ENCODE results near the gene CREB5.
"Not testable (repeated sequence)": the region's sequence is repeated elsewhere in the genome, so short reads cannot be mapped to it uniquely, and the experiment has no call there.

The CREB5 gene

DNA sequence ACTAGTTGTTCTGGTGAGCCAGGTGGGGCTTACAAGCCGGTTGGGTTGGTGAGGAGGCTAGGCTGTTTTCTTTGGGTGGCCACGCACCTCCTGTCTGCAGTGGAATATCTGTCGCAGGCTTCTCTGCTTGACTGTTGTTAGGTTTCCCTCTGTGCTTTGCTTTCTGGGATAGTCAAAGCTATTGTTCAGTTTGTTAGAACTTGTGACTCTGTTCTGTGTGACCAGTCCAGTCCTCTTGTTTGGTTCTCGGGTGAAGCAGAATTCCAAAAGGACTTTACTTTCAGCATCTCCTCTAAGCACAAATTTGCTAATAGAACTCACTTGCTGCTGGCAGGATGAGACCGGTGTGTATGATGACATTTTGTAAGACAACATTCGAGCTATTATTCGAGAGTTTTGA lies 105.3 kb downstream of the CREB5 start:
- DNase-seq = no peak

GRCh38 chr7:28520074-28521015 lies 108.0 kb downstream of the CREB5 start:
- no peak for DNase-seq

GRCh38 chr7:28524978-28525377 lies 112.7 kb downstream of the CREB5 start:
- DNase-seq = no peak

- no peak for DNase-seq
Measured at GRCh38 chr7:28528899-28529298, 116.6 kb downstream of the CREB5 start.

GRCh38 chr7:28529755-28530154 lies 117.4 kb downstream of the CREB5 start:
- no peak for DNase-seq

- no peak for DNase-seq
Measured at GRCh38 chr7:28530175-28530802, 118.0 kb downstream of the CREB5 start.

DNA sequence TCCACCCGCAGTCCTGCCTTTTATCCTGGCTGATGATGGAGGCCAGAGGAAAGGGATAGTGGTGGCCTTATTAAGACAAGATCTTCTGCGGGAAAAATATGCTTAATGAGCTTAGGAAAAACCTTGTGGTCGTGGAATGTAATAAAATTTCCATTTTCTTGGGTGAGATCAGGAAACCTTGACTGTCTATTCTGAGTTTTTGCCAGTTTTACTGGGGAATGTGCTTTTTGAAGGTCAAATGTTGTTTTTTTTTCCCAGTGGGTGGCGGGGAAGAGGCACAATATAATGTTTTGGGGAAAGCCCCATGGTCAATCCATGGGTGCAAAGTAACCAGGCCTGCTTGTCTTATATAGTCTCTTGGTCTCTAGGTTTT lies 118.5 kb downstream of the CREB5 start:
- no peak for DNase-seq

DNA sequence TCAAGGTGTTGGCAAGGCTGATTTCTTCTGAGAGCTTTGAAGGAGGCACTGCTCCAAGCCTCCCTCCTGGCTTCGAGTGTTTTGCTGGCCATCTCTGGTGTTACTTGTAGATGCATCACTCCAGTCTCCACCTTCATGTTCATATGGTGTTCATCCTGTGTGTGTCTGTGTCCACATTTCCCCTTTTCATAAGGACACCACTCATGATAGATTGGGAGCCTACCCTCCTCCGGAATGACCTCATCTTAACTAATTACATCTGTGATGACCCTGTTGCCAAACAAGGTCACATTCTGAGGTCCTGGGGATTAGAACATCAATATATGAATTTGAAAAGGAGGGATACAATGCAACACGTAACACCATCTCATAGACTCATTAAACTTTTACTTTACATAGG lies 119.0 kb downstream of the CREB5 start:
- DNase-seq = no peak

DNA sequence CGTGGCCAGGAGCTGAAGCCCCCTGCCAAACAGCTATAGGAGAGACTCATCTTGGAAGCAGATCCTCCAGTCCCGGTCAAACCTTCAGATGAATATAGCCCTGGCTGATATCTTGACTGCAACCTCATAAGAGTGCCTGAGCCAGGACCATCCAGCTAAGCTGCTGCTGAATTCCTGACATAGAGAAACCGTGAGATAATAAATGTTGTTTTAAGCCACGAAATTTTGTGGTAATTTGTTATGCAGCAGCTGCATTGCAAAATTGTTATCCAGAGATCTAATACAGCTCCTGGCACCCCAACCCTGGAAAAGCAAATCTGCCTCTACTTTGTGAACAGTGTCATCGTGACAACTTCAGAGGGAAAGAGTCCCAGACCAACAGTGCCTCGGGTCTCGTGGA lies 119.9 kb downstream of the CREB5 start:
- no peak for DNase-seq

- no peak for DNase-seq
Measured at GRCh38 chr7:28533267-28533666, 120.9 kb downstream of the CREB5 start.

DNA sequence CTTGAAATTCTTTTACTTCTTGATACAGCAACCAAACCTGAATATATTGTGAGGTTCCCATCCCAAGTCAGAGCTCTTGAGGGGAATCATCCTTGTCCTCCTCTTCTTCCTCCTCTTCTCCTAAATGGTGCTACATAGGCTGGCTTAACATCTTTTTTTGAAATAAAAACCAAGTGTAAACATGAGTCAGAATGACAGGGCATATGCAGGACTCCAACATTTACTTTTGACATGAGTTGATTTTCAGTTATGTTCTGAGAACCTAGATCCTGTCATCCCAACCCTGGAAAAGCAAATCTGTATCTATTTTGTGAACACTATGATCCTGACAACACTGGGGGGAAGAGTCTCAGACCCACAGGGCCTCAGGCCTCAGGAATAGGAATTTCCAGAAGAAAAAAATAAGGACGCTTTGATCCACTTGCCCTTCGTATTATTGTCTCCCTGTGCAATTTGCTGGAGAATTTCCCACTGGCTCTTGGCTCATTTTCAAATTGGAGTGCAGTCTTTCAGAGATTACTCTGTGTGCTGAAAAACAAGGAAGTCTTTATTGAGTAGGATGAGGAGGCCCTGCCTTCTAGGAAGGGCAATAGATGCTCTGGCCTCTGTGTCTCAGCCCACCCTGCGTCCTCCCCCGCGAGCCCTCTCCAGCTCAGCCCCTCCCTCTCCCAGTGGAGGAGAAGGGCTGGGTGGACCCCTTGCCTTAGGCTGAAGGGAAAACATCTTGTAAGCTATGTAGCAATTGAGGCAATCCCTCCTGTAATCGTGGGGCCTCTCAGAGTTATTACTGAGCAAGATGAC lies 121.6 kb downstream of the CREB5 start:
- no peak for DNase-seq

DNA sequence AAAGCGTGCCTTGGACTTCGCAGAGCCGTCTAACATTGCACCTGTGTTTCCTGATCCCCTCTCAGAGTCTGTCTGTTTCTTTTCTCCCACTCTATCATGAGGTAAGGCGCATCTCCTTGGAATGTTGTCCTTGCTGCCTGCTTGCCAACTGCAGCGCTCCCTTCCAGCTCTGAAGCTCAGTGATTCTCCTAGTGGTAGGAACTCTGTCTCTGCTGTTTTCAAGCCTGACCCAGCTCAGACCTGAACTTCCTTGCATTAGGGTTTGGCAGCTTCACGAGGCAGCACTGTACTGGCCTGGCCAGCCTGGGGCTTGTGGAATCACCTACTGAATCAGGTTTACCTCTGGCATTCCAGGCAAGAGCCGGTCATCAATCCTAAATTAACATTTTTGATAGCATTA lies 123.9 kb downstream of the CREB5 start:
- no peak for DNase-seq

DNA sequence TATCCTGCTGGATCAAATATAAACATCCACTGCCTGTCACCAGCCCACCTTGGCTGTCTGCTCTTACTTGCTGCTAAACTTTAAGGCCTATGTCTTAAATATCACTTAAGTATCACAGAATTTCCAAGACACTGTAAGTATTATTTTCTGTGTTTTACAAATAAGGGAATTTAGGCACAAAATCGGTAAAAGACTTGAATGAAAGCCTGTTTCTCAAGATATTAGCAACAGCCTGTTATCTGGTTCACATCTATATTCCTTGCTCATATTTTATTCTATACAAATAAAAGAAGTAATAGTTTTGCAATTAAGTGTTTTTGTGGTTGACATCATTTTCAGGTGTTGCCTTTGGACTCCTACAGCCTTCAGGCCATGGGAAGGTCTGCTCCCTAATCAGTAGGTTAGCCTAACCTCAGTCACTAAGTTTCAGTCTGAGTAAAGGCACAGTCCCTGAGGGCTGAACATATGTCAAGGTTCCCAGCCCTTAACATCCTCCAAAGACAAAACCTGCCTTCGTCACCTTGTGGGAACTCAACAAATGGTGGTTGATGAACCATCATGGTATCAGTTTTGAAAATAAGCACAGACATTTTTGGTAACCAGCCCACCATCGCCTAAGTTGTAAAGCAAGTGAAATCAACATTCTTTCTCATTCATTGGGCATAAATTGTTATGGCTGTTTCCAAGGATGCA lies 127.1 kb downstream of the CREB5 start:
- no peak for DNase-seq

DNA sequence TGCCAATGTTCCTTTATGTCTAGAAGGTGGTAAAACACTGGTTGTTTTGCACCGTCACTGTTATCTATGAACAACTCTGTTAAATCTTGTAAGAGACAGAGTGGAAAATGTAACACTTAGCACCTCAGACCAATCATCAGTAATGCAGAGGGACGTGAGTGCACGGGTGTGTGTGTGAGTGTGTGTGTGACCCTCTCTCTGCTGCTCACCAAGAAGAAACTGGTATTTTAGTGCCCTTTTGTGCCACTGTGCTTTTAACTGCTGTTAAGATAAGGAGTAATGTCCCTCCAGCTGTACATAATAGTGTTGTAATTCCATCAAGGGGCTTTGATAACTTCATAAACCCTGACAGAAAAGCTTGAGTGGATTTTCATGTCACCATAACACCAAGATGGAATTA lies 130.1 kb downstream of the CREB5 start:
- no peak for DNase-seq

GRCh38 chr7:28544453-28545117 lies 132.3 kb downstream of the CREB5 start:
- DNase-seq = no peak

- no peak for DNase-seq
Measured at GRCh38 chr7:28546067-28546466, 133.7 kb downstream of the CREB5 start.

GRCh38 chr7:28547115-28547514 lies 134.8 kb downstream of the CREB5 start:
- DNase-seq = no peak

DNA sequence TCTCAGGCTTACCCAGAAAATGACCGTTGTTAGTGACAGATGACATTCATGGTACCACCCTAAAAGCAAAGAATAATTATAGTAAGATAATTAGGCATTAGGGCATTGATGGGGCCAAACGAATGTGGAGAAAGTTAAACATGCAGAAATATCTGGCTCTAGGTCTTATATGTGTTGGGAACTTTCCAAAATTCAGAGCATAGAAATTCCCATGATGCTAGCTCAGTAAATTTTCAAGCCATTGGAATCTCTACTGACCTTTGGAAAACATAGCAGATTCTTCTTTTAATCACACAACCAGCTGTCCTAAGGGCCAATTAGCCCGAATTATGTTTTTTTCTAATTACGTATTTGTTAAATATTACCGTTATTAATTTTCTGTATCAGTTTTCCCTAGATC lies 136.1 kb downstream of the CREB5 start:
- no peak for DNase-seq

DNA sequence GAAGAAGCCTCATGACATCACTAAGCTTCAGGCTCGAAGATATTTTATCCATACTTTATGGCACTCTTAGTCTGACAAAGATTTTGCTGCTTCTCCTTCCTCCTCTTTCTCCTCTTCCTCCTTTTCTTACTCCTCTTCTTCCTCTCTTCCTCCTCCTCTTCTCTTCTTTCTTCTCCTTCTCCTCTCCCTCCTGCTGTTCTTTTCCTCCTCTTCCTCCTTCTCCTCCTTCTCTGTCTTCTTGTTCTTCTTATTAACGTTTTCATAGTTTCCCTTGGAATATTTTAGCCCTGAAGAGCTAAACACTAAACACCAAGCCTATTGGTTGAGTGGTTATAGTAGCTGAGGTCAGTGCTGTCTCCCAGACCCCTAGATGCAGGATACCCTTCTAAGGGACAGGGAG lies 137.7 kb downstream of the CREB5 start:
- DNase-seq = no peak

DNA sequence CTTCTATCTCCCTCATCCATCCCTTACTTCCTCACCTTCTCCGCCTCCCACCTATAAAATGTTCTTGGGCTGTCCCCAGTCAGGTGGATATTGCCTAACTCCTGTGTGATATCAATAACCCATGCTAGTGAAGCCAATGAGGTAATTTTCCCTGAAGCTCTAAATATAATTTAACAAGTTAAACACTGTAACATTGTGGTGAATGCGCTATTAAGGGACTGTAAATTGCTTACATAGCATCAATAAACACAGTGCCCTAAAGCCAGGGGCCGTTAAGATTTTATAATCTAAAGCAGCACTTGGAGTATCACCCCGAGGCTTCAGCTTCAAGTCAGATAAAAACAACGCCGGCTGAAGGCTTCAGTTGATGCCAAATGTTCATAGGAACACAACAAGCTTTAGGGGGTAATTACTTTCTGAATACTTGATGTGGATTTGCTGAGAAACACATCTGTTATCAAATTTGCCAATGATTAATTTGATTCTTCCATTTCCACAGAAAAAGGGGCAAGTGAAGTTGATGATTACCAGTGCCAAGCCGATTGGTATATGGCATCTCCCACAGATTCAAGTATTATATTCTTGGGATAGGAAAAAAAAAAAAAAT lies 138.4 kb downstream of the CREB5 start:
- DNase-seq = no peak

GRCh38 chr7:28551331-28551730 lies 139.0 kb downstream of the CREB5 start:
- no peak for DNase-seq

- not testable (repeated sequence) for DNase-seq
Measured at GRCh38 chr7:28551766-28552165, 139.4 kb downstream of the CREB5 start.

All from GF-D8 (cell line).